PFSK-1 (cell line): Measurements from ENCODE around the gene EPB41L4A.

ENCODE experiments used
- POLR2AphosphoS5 ChIP-seq: IDR thresholded peaks from 2 replicates; pipeline ENCODE4 v1.6.1; 2012; ENCODE audit warnings: low read depth, mild to moderate bottlenecking, control low read depth, low read length, moderate library complexity
- REST ChIP-seq, 2 experiments: IDR thresholded peaks; 2 replicates each; pipeline versions ENCODE4 v1.6.1 to v1.8.0; 2011 to 2012; ENCODE audit warnings: low read depth in 2 of 2, low read length in 2 of 2, control low read depth in 1 of 2, inconsistent platforms in 1 of 2, mild to moderate bottlenecking in 1 of 2, moderate library complexity in 1 of 2; ENCODE audit not compliant: insufficient read depth in 1 of 2
- TAF1 ChIP-seq: IDR thresholded peaks from 2 replicates; pipeline ENCODE4 v1.6.1; 2012; ENCODE audit warnings: low read length, control low read depth, borderline replicate concordance; ENCODE audit not compliant: insufficient read depth

- TF ChIP-seq REST (IDR thresholded peaks at IDR 0.05; ENCODE audit: insufficient read depth in 1 of 2, low read depth in 2 of 2, low read length in 2 of 2) (no peak), TAF1 (no peak), POLR2AphosphoS5 (no peak)
Measured at GRCh38 chr5:112227911-112228631, 191.0 kb downstream of the EPB41L4A start.
